ENCODE data around the gene HOXD11. TPM values are rescaled to one million over a fixed set of nuclear protein-coding genes. Genes with fewer than 3 reads are reported as not detected.
A peak's percentile ranks its signal among the peaks of the same experiment; 100 is the strongest.

Gene HOXD11
- total and polyA plus RNA-seq, 9 of the 15 experiments (the other 6 are each of a cell fraction or from before 2014, with no cell fraction given): not detected

DNA sequence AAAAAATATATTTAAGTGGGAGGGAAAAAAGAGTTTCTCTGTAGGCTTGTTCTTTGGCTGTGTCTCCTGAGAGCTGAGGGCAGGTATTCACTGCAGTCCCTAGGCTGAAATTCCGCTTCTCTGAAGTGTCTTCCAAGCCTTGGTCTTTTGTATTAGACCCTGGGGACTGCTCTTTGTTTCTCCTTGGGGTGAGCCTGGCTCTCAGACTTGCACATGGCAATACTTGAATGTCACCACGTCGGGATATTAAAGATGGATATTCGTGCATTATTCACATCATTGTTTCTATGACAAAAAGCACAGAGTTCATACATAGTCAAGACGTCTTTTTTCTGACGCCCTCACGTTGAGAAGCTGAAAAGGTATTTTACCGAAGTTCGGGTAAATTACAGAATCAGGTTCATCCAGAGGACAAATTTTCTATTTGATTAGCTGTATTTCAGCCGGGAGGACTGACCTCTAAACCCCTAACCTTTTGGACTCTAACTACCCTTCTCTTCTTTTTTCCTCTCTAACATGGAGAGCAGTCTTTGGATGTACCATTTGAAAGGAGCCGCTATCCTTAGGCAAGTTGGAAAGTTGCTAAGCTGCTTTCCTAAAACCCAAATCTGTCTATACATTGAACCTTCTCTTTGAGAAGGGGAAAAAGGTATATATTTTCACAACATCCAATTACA, 47.6 kb downstream of the HOXD11 start:
- FAIRE-seq: peak; percentile 37
- H3K4me2 ChIP-seq (ENCODE audit: insufficient read depth, low read length): no peak overlapping the region
- ATAC-seq: no peak
- intact Hi-C loops (cut with micrococcal nuclease): no loop called here
- no peak overlapping the region for H3K27ac ChIP-seq (ENCODE audit: extremely low read depth, low read depth, low read length)
- H3K4me1 ChIP-seq (replicated peaks in 1 of 2; ENCODE audit: control insufficient read depth in 2 of 2, insufficient read depth in 2 of 2, low read length in 2 of 2): peaks cover 0 to 18% of the 10 kb centered on the region in 2 experiments; a peak in 1 of 5 replicates
- no peak overlapping the region for H3K9ac ChIP-seq (ENCODE audit: insufficient read depth in 1 of 2, low read depth in 2 of 2, low read length in 2 of 2)
- H3K9me3 ChIP-seq (replicated peaks; ENCODE audit: control insufficient read depth, insufficient read depth, low read depth, low read length): no peaks in the 10 kb centered on the region
- H2AFZ ChIP-seq (ENCODE audit: low read depth, low read length): no peak overlapping the region
- WGBS (ENCODE audit: insufficient coverage, low coverage, missing lambda C conversion rate): 2% methylated on average over 11 of the region's 11 CpGs
- ChIA-PET POLR2A (interaction anchor here (0.6 to 0.7 kb wide), 4 partner anchors 18 to 302 kb away, joined by 3 read pairs; partner anchors contain the start of gene MTX2), CTCF (ENCODE audit: low intra/inter-chr PET ratio) (no interaction called here)
- H4K20me1 ChIP-seq (replicated peaks; ENCODE audit: control insufficient read depth, insufficient read depth, low read length): no peaks in the 10 kb centered on the region; the same call in 1 of the 2 replicates
- no peak for TF ChIP-seq GABPB2 (CRISPR knock-in tag; conservative IDR thresholded peaks at IDR 0.05)
- TF ChIP-seq SRF (CRISPR knock-in tag; IDR thresholded peaks at IDR 0.05): no peak
- no peak for TF ChIP-seq ELK1 (CRISPR knock-in tag; IDR thresholded peaks at IDR 0.05)
- TF ChIP-seq ZNF766 (CRISPR knock-in tag; conservative IDR thresholded peaks at IDR 0.05): no peak
- no peak for TF ChIP-seq ETV5 (CRISPR knock-in tag; IDR thresholded peaks at IDR 0.05; ENCODE audit: low read depth)
- no peak for TF ChIP-seq ZNF830 (CRISPR knock-in tag; IDR thresholded peaks at IDR 0.05)
- TF ChIP-seq MTA2 (IDR thresholded peaks at IDR 0.05; ENCODE audit: low read depth): no peak
- no peak for TF ChIP-seq CBX3 (IDR thresholded peaks at IDR 0.05; ENCODE audit: borderline replicate concordance in 1 of 2, low read length in 2 of 2)
- TF ChIP-seq, protein P1, sequence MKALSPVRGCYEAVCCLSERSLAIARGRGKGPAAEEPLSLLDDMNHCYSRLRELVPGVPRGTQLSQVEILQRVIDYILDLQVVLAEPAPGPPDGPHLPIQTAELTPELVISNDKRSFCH (CRISPR knock-in tag; IDR thresholded peaks at IDR 0.05): no peak
- TF ChIP-seq, protein P1 (tag; IDR thresholded peaks at IDR 0.05): no peak
- no peak for TF ChIP-seq ZNF232 (CRISPR knock-in tag; IDR thresholded peaks at IDR 0.05)
- TF ChIP-seq RAD51 (IDR thresholded peaks at IDR 0.05; ENCODE audit: borderline replicate concordance, low read depth): no peak
- TF ChIP-seq ZSCAN32 (CRISPR knock-in tag; IDR thresholded peaks at IDR 0.05): no peak
- no peak for TF ChIP-seq DPF2 (IDR thresholded peaks at IDR 0.05)
- TF ChIP-seq, protein P2, sequence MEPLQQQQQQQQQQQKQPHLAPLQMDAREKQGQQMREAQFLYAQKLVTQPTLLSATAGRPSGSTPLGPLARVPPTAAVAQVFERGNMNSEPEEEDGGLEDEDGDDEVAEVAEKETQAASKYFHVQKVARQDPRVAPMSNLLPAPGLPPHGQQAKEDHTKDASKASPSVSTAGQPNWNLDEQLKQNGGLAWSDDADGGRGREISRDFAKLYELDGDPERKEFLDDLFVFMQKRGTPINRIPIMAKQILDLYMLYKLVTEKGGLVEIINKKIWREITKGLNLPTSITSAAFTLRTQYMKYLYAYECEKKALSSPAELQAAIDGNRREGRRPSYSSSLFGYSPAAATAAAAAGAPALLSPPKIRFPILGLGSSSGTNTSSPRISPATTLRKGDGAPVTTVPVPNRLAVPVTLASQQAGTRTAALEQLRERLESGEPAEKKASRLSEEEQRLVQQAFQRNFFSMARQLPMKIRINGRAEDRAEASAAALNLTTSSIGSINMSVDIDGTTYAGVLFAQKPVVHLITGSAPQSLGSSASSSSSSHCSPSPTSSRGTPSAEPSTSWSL (CRISPR knock-in tag; IDR thresholded peaks at IDR 0.05; ENCODE audit: borderline replicate concordance): no peak
- no peak for TF ChIP-seq TCF7 (IDR thresholded peaks at IDR 0.05; ENCODE audit: borderline replicate concordance)
- TF ChIP-seq POU5F1 (IDR thresholded peaks at IDR 0.05; ENCODE audit: borderline replicate concordance, low read depth, low read length, partially characterized antibody): no peak
- TF ChIP-seq TGIF2 (CRISPR knock-in tag; IDR thresholded peaks at IDR 0.05): no peak
- H3K36me3 ChIP-seq (ENCODE audit: control insufficient read depth, insufficient read depth, low read length): no peaks in the 10 kb centered on the region
- H3K79me2 ChIP-seq (ENCODE audit: control insufficient read depth, insufficient read depth, low read length): no peaks in the 10 kb centered on the region
- no peak for DNase-seq (ENCODE audit: extremely low read depth in 1 of 4, low spot score in 3 of 4)
- H3K9me1 ChIP-seq (ENCODE audit: control insufficient read depth, insufficient read depth, low read length): no peaks in the 10 kb centered on the region
- H3K4me3 ChIP-seq: no peak overlapping the region
- in situ Hi-C loops (cut with MboI): no loop called here
- peaks cover 67 to 75% of the 10 kb centered on the region in 2 experiments for H3K27me3 ChIP-seq (ENCODE audit: control insufficient read depth in 2 of 2, insufficient read depth in 2 of 2, low read length in 2 of 2)
- BruUV-seq (replicated peaks): no TSS peak

Data from K562 (cell line).